ENCODE results near the gene STAM2.
"Not testable (repeated sequence)": the region's sequence is repeated elsewhere in the genome, so short reads cannot be mapped to it uniquely, and the experiment has no call there.

The STAM2 gene

GRCh38 chr2:152175368-152176112 is at the start of gene STAM2:
Gene STAM2 (minus strand): TSS chr2:152175763. CDS start chr2:152175642, 121 bp downstream.
- DNase-seq: peak; percentile 94 to 95

GRCh38 chr2:152223977-152224376 is 48.4 kb upstream of the STAM2 start:
- no peak for DNase-seq

DNA sequence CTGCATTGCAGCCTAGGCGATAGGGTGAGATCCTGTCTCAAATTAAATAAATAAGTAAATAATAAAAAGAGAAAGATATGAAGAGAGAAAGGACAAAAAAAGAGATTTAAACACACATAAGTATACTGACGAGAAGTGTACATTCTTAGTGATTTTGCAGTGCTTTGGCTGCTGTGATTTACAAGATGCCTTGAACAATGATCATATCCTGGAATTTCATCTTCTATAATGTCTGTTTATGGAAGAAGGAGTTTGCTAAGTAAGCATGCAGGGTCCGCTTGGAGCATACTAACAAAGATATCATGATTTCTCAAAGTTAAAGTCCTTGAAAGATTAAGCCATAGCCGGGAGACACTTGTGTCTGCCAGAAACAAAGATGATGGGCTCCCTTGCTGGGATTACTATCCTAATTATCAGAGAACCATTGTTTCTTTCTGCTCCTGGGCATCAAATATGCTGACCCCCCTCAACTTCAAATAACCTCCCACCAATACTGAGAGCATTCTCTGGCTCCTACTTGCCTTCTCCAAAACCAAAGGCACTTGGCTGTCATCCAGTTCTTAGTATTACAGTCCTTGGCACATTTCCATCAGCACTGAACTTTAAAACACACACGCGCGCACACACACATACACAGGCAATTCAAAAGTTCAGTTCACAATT is 47.5 kb upstream of the STAM2 start:
- no peak for DNase-seq

- no peak for DNase-seq
Measured at GRCh38 chr2:152221839-152222238, 46.3 kb upstream of the STAM2 start.

- DNase-seq: no peak
Measured at GRCh38 chr2:152219077-152219828, 43.7 kb upstream of the STAM2 start.

DNA sequence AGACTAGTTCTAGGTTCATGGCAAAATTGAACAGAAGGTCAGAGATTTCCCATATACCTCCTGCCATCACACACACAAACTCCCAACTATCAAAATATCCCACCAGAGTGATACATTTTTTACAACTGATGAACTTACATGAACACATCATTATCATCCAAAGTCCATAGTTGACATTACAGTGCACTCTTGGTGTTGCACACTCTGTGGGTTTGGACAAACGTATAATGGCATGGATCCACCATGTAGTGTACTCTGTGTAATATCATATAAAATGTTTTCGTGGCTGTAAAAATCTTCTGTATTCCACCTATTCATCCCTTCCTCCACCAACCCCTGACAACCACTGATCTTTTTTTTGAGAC is 25.9 kb upstream of the STAM2 start:
- DNase-seq: no peak

- DNase-seq: peak in 1 of 2 donors; percentile 16
Measured at GRCh38 chr2:152200565-152201465, 25.3 kb upstream of the STAM2 start.

DNA sequence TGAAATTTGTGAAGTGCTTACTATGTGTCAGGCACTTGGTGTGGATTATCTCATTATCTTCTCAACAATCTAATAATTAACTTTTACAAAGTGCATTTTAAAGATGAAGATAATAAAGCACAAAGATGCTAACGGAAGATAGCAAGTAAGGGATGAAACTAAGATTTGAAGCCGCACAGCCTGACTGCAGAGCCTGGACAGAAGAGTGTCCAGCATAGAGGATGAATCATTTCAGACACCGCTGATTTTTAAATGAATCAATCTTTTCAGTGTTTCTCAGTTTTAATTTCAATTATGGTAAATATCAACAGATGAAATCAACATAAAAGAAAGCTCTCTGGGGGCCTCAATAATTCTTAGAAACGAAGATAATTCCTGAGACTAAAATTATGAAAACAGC is 24.5 kb upstream of the STAM2 start:
- DNase-seq: no peak

DNA sequence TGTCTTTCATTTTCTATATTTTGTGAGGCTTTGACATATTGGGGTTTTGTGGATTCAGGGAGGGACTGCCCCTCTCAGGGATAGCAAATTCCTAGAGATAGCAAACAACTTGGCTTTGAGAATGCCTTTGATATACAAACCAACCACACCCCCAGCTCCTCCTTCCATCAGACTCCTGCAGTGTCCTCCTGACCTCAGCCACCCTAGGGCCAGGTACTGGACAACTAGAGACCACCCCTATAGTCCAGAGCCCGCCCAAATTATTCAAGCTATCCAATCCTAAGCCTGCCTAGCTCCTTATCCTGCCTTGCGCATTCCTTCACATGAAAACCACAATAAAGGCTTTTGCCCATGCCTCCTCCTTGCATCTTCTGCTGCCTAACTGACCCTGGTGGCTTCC is 22.9 kb upstream of the STAM2 start:
- no peak for DNase-seq

DNA sequence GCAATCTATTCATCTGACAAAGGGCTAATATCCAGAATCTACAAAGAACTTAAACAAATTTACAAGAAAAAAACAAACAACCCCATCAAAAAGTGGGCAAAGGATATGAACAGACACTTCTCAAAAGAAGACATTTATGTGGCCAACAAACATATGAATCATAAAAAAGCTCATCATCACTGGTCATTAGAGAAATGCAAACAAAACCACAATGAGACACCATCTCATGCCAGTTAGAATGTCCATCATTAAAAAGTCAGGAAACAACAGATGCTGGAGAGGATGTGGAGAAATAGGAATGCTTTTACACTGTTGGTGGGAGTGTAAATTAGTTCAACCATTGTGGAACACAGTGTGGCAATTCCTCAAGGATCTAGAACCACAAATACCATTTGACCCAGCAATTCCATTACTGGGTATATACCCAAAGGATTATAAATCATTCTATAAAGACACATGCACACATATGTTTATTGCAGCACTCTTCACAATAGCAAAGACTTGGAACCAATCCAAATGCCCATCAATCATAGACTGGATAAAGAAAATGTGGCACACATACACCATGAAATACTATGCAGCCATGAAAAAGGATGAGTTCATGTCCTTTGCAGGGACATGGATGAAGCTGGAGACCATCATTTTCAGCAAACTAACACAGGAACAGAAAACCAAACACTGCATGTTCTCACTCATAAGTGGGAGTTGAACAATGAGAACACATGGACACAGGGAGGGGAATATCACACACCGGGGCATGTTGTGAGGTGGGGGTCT is 22.1 kb upstream of the STAM2 start:
- DNase-seq: not testable (repeated sequence)

- DNase-seq: no peak
Measured at GRCh38 chr2:152189622-152190495, 14.3 kb upstream of the STAM2 start.

DNA sequence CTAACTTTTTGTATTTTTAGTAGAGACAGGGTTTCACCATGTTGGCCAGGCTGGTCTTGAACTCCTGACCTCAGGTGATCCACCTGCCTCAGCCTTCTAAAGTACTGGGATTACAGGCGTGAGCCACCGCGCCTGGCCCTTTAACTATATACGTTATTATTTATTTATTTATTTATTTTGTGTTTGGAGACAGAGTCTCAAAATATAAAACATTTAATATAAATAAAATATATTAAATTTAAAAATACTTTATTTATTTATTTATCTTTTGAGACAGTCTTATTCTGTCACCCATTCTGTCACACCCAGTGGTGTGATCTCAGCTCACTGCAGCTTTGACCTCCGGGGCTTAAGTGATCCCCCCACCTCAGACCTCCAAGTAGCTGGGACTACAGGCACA is 11.2 kb upstream of the STAM2 start:
- DNase-seq: not testable (repeated sequence)

DNA sequence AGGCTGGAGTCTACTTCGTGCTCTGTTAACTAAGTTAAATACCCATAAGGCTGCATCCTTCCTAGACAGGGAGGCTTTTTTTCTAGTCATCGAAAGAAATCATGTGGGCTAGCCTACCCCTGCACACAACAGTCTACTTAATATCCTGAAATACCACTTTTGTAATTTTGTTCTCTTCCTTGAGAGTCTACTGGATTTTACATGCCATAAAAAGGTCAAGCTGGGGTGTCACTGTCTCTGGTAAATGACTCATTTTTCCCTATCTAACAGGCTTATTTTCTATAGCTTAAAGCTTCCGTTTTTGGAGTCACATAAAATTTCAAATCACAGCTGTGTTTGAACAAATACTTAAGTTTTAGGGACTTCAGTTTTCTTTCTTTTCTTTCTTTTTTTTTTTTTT is 10.7 kb upstream of the STAM2 start:
- no peak for DNase-seq

DNA sequence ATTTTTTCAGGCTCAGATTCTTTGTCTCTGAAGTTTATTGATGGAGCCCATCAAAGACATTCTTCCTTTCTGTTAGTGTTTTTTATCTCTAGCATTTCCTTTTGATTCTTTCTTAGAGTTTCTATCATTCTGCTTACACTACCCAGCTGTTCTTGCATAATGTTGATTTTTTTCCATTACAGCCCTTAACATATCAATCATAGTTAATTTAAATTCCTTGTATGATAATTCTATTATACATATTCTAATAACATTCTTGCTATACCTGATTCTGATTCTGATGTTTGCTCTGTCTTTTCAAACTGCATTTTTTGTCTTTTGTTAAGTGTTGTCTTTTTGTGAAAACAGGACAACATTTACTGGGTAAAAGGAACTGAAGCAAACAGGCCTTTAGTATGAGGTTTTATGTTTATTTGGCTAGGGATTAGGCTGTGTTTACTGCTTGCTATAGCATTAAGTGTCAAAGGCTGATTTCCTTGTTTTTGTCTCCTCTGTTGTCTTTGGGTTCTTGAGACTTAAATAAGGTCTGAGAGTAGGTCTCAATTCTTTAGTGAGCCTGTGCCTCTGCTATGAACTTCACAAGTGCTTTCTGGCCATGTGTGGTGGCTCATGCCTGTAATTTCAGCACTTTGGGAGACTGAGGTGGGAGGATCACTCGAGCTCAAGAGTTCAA is 8.0 kb upstream of the STAM2 start:
- DNase-seq: no peak

- DNase-seq: not testable (repeated sequence)
Measured at GRCh38 chr2:152177667-152178066, 2.1 kb upstream of the STAM2 start.

GRCh38 chr2:152176113-152176714 is 651 bp upstream of the STAM2 start:
- DNase-seq: no peak

DNA sequence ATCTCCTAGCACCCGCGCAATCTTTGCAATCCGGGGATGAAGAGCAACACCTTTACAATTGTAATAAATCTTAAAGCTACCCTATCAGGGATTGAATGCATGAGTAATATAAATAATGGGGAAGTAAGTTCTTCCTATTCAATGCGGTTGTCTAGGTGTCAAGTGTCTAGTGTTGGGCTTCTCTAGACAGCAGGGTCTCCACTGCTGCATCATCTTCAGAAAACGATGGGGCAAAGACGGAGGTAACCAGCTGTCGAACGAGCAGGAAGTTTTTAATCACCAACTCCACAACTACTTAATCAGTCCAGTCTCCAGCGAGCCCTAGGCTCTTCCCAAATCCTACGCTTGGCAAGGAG is 573 bp downstream of the STAM2 start:
- no peak for DNase-seq

DNA sequence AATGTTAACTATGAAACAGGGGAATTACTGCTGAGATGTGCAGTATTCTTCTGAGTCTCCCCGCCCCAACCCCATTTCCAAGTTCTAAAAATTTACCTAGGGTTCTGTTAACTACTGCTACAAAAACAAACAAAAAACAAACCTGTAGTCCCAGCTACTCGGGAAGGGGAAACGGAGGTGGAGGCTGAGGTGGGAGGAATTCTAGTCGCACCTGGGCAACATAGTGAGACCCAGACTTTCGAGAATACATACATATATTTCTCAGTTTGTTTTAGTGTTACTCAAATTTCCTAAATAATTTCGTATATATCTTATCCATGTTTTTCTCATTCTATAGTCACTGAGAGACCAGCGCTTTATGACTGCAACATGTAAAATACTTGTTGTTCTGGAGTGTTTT is 989 bp downstream of the STAM2 start:
- no peak for DNase-seq

DNA sequence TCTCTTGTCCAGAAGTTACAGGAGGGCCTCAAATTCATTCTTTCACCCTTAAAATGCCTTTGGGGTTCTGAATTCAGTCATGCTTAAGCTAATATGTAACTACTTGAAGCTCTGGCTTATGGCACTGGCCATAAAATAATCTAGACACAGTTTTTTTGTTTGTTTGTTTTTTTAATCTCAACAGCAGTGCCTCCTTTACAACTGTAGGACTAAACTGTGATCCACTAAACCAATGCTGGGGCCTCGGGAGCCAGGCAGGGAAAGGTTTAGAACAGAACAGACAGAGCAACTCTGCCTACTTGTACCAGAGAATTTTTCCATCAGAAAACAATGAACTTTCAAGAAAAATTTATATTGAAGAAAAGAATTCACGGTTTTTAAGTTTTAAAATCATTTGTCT is 1.7 kb downstream of the STAM2 start:
- DNase-seq: no peak

GRCh38 chr2:152172201-152172785 is 3.3 kb downstream of the STAM2 start:
- not testable (repeated sequence) for DNase-seq

All from stimulated activated CD4-positive, alpha-beta T cell treated with anti-CD3 and anti-CD28 coated beads, Interleukin-2, amount 100 ng/mL, for 24 hours (primary cell).